PC-3 (cell line): ENCODE measurements around the gene MAP4K2.

Experiments used
- CTCF ChIP-seq: fragments of 300-600 bp; sonication (generic); conservative IDR thresholded peaks from 2 replicates; pipeline ENCODE4 v1.5.1; 2017; ENCODE audit warnings: antibody characterized with exemption, low read depth, mild to moderate bottlenecking, low read length
- EZH2 ChIP-seq: fragments of 300-600 bp; sonication (generic); IDR thresholded peaks from one replicate; pipeline ENCODE4 v1.6.1; 2017; ENCODE audit warnings: antibody characterized with exemption, mild to moderate bottlenecking, low read length; ENCODE audit not compliant: unreplicated experiment
- EZH2phosphoT487 ChIP-seq: fragments of 300-600 bp; sonication (generic); IDR thresholded peaks from 2 replicates; pipeline ENCODE4 v1.6.1; 2018; ENCODE audit warnings: mild to moderate bottlenecking, antibody characterized with exemption, low read length, borderline replicate concordance

- TF ChIP-seq CTCF, result no peak
- TF ChIP-seq EZH2, result no peak
- no peak for TF ChIP-seq EZH2phosphoT487
These were observed 31.2 kb downstream of the MAP4K2 start for GRCh38 chr11:64771861-64772260.
